NCI-H128 (cell line): ENCODE data around the gene CTNND1.

Source experiments
- DNase-seq: peaks from one replicate; lab custom pipeline; 2025; ENCODE audit not compliant: unreplicated experiment; lab: John Stamatoyannopoulos, UW

CTNND1 gene

GRCh38 chr11:57763568-57763967 is 2.0 kb downstream of the CTNND1 start:
- DNase-seq: no peak

GRCh38 chr11:57764021-57764420 is 2.4 kb downstream of the CTNND1 start:
- no peak for DNase-seq

DNA sequence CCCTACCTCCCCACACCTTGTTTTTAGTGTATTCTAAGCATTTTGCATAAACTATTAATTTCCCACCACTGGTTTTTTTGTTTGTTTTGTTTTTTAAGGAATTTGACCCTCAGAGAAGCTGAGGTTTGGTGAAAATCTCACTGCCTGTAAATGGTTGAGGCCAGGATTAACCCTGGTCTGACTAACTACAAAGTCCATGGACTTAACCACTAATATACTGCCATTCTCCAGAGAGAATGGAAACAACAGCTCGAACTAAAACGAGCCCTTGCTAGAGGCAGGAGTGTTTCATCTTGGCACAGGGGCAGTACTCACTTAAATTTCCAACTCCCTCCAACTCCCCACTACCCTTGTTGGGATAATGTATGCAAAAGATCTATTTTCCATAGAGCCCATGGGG is 3.0 kb downstream of the CTNND1 start:
- no peak for DNase-seq

DNA sequence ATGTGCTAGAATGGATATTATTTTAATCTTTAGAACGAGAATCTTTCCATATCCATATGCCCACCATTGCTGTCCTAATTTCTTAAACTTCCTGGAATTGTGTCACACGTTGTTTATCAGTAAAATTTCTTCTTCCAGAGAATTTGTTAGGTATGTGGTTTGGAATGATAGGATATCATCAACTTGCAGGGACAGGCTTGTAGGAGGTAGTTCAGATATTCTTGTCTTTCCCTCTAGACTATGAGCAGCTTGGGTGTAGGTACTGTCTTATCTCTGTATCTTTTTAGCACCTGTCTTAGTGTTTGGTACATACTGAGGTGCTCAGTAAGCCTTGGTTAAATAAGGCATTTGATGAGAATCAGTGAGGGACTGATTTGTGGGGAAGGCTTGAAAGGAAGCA is 3.4 kb downstream of the CTNND1 start:
- no peak for DNase-seq

GRCh38 chr11:57770793-57771192 is 9.2 kb downstream of the CTNND1 start:
- no peak for DNase-seq

GRCh38 chr11:57771365-57771764 is 9.8 kb downstream of the CTNND1 start:
- no peak for DNase-seq

- no peak for DNase-seq
Measured at GRCh38 chr11:57772562-57772961, 11.0 kb downstream of the CTNND1 start.

- no peak for DNase-seq
Measured at GRCh38 chr11:57773026-57773598, 11.5 kb downstream of the CTNND1 start.

DNA sequence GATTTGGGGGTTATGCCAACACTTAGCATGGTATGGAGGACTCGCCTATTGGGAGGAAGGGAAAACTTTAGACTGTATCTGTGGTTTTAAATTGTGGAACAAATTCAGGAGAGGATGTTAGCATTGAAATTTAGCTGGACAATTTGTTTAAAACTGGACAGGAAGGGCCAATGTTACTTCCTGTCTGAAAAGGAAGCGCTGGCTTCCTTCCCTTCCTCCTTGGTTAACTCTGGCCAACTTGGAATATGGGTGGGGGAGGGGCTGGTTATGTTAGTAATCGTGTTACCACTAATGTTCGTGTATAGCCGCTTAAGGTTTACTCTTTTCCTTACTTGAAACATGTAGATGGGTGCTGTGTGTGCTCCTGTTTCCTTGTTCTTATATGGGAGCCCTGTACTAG is 13.9 kb downstream of the CTNND1 start:
- DNase-seq: no peak

DNA sequence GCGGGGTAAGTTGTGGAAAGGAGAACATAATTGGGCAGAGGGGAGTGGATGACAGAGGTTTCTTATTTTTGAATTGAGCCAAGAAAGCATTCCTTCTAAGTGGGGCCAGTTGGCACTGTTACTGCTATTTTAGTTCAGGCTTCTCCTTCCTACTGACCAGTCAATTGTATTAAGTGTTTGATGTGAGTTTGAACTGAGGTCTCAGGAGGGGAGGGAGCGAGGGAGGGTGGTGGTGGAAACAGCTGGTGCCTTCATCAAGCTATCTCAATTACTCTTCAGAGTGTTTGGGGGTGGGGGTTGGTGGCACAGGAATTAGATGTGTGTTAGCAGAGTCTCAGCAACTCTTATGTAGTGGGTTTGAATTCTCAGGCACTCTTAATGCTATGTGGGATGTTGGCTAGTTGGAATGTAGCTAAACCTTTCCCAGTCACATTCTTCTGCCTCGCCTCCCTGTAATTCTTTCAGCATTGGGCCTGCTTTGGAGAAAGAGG is 14.5 kb downstream of the CTNND1 start:
- DNase-seq: no peak

- DNase-seq: no peak
Measured at GRCh38 chr11:57776577-57777210, 15.1 kb downstream of the CTNND1 start.

- DNase-seq: no peak
Measured at GRCh38 chr11:57777969-57778317, 16.3 kb downstream of the CTNND1 start.

DNA sequence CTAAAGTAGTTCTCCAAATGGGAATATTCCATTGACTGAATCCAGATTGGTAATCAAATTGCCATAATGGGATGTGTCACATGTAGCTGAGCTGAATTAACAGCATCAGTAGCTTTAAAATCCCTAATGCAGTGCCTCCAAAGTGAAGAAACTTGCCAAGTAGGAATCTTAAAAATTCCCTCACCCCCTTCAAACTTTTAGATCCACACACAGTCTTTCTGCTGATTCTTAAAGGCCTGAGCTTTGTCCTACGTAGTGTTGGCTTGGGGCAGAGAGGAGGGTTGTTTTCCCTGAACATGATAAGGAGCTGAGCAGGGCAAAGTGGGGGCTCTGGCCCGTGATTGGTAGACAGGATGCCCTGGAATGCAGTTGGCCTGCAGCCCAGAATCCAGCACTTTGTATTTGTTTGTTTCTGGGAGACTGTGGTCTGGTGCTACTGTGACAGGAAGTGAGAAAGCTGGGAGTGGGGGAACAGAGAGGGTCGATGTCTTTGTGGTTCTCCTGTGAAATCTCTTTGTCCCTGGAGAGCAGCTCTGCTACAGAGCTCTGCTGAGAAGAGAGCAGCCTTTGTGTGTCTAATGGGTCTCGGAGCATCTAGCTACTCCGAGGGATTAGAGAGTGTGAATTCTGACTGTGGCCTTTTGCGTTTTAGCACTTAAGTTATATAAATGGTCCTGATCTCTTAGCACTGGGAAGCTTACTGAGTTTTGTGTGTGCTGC is 16.9 kb downstream of the CTNND1 start:
- peak; percentile 24 for DNase-seq

GRCh38 chr11:57779276-57779675 is 17.7 kb downstream of the CTNND1 start:
- no peak for DNase-seq

DNA sequence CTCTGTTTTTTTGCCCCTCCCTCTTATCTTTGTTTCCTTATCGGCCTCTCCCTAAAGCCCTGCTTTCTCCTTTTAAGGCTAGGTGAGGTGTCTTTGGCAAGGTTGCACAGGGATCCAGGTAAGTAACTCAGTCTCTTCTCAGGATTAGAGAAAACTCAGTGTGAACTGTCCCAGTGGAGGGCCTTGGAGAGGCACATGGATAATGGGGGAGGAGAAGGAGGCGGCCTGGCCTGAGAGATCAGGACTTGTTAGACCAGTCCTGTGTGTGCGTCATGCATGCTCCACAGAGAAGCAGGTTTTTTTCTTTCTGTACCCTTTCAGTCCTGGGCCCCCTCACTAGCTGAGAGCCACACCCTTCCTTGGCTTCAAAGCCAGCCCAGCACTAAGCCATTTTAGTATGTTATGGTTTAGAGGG is 19.9 kb downstream of the CTNND1 start:
- DNase-seq: no peak

- no peak for DNase-seq
Measured at GRCh38 chr11:57785072-57785471, 23.5 kb downstream of the CTNND1 start.

DNA sequence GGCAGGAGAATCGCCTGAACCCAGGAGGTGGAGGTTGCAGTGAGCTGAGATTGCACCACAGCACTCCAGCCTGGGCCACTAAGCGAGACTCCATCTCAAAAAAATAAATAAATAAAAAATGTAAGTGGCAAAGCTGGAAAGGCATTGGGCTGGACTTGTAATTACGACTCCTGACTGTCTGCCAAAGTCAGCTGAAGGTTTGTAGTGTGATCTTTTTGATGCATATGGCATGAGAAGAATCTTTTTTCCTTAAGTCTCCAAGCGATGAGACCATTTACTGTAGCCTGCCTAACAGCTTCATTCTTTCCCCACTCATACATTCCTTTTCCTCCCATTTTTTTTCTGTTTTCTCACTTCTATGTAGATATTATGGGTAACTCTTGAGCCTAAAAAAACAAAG is 24.8 kb downstream of the CTNND1 start:
- DNase-seq: no peak

DNA sequence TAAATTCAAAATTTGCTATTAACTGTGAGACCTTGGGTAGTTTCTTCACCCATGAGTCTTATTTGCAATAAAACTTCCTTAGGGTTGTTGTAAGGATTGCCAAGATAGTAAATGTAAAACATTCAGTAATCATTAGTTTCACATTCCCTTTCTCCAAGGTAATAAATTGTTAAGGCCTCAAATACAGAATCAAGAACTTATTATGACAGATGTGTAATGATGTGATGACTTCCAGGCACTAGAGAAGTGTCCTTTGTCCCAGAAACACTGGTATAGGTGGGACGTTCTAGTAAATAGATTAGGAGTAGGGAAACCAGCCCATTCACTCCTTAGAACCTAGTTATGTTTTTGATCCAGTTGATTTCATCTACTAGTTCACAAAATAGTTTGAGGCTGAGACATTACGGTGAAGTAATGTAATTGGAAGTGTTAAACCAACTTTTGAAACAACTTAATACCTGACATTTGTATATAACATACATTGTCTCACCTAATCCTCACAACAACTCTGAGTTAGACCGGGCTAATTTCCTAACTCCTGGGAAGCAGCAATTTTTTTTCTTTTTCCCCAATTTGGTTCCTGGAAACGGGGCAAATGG is 25.5 kb downstream of the CTNND1 start:
- no peak for DNase-seq

GRCh38 chr11:57787920-57788702 is 26.5 kb downstream of the CTNND1 start:
- DNase-seq: no peak

DNA sequence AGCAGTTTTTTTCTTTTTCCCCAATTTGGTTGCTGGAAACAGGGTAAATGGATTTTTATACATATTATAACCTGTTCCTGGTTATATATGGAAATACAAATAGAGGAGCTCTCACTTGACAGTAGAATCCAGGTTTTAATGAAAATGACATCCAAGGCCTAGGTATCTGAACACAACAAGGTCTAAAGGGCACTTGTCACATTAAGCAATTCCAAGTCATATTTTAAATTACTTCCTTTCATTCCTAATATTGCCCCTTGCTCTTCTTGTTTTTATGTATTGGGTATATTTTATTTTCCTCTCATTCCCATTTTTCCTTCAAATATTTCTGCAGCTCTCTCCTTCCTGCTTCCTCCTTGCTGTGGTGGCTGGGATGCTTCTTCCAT is 27.1 kb downstream of the CTNND1 start:
- DNase-seq: no peak

- no peak for DNase-seq
Measured at GRCh38 chr11:57791321-57792059, 29.9 kb downstream of the CTNND1 start.
